NCI-H748 treated with DMSO at 0.1 percent for 48 hours (cell line): ENCODE data around the gene ADGRG3.

ENCODE experiments used
- DNase-seq: peaks from one replicate; lab custom pipeline; 2025; lab: John Stamatoyannopoulos, UW

The ADGRG3 gene

GRCh38 chr16:57668263-57668571 lies at the start of gene ADGRG3:
TSS of gene ADGRG3 (plus strand) at chr16:57668306. CDS start at chr16:57668348, 42 bp downstream.
- DNase-seq, result no peak

- DNase-seq, result no peak
Observed at GRCh38 chr16:57619133-57619605, 48.9 kb upstream of the ADGRG3 start.

- no peak for DNase-seq
Observed at GRCh38 chr16:57619606-57620334, 48.3 kb upstream of the ADGRG3 start.

- no peak for DNase-seq
Observed at GRCh38 chr16:57620335-57621231, 47.5 kb upstream of the ADGRG3 start.

- DNase-seq, result no peak
Observed at GRCh38 chr16:57621521-57622271, 46.4 kb upstream of the ADGRG3 start.

GRCh38 chr16:57622361-57623250 lies 45.5 kb upstream of the ADGRG3 start:
- no peak for DNase-seq

GRCh38 chr16:57623251-57624043 lies 44.7 kb upstream of the ADGRG3 start:
- no peak for DNase-seq

- no peak for DNase-seq
Observed at GRCh38 chr16:57624044-57624688, 43.9 kb upstream of the ADGRG3 start.

GRCh38 chr16:57624806-57625500 lies 43.2 kb upstream of the ADGRG3 start:
- no peak for DNase-seq

- no peak for DNase-seq
Observed at GRCh38 chr16:57626420-57627170, 41.5 kb upstream of the ADGRG3 start.

GRCh38 chr16:57627184-57627871 lies 40.8 kb upstream of the ADGRG3 start:
- no peak for DNase-seq

- no peak for DNase-seq
Observed at GRCh38 chr16:57628008-57628781, 39.9 kb upstream of the ADGRG3 start, which contains the start of gene ADGRG1. TSS of gene ADGRG1 (plus strand) at chr16:57628630. CDS start at chr16:57650288, 21,658 bp downstream.

- DNase-seq, result no peak
Observed at GRCh38 chr16:57628783-57629293, 39.3 kb upstream of the ADGRG3 start.

GRCh38 chr16:57629516-57630406 lies 38.3 kb upstream of the ADGRG3 start:
- DNase-seq, result no peak

GRCh38 chr16:57630407-57630797 lies 37.7 kb upstream of the ADGRG3 start:
- no peak for DNase-seq
